MCF 10A (cell line): ENCODE data around the gene MOSPD2. TPM values are rescaled to one million over a fixed set of nuclear protein-coding genes. Genes with fewer than 3 reads are reported as not detected.
A peak's percentile ranks its signal among the peaks of the same experiment; 100 is the strongest.

Source experiments
- BruUV-seq: library from RNA; stranded (reverse); fragments of 400-500 nt; replicated peaks from 2 replicates; lab custom pipeline; 2021; lab: Mats Ljungman, UMichigan
- CTCF ChIA-PET: fragments of 300-600 bp; sonication (Branson Sonifier 250); formaldehyde crosslinking; extraction: SDS; loops from one replicate; lab custom pipeline; 2021; ENCODE audit warnings: antibody characterized with exemption, inconsistent platforms; lab: Yijun Ruan, JAX
- POLR2A ChIA-PET: fragments of 300-600, 350-650 bp; sonication (Branson Sonifier 250); formaldehyde crosslinking; extraction: SDS; loops from one replicate; lab custom pipeline; 2020; ENCODE audit warnings: antibody characterized with exemption, inconsistent platforms; lab: Yijun Ruan, JAX
- DNase-seq: peaks from one replicate; pipeline ENCODE4 v3.0.0-alpha.2; 2018; ENCODE audit not compliant: unreplicated experiment
- H3K27ac Mint-ChIP-seq: one replicate; pipeline ENCODE4 v1.8.0; 2022; ENCODE audit warnings: mild to moderate bottlenecking, low read depth, mixed read lengths; ENCODE audit not compliant: unreplicated experiment
- H3K27me3 Mint-ChIP-seq: one replicate; pipeline ENCODE4 v1.8.0; 2022; ENCODE audit warnings: mixed read lengths; ENCODE audit not compliant: insufficient read depth, unreplicated experiment
- H3K36me3 Mint-ChIP-seq: one replicate; pipeline ENCODE4 v1.8.0; 2022; ENCODE audit warnings: mild to moderate bottlenecking, moderate library complexity, mixed read lengths; ENCODE audit not compliant: insufficient read depth, unreplicated experiment
- H3K4me1 Mint-ChIP-seq: one replicate; pipeline ENCODE4 v1.8.0; 2022; ENCODE audit warnings: mixed read lengths; ENCODE audit not compliant: insufficient read depth, unreplicated experiment
- H3K4me3 Mint-ChIP-seq: one replicate; pipeline ENCODE4 v1.8.0; 2022; ENCODE audit warnings: mild to moderate bottlenecking, moderate library complexity, mixed read lengths; ENCODE audit not compliant: unreplicated experiment
- H3K9me3 Mint-ChIP-seq: one replicate; pipeline ENCODE4 v1.8.0; 2022; ENCODE audit warnings: mixed read lengths; ENCODE audit not compliant: unreplicated experiment
- intact Hi-C: fragments of 100-400 bp; cut with micrococcal nuclease; formaldehyde crosslinking; loops from 2 replicates; pipeline ENCODE4 v1.14.1; 2022
- total RNA-seq: library from RNA; stranded (reverse); gene quantifications from 2 replicates; pipeline ENCODE4 v1.2.3, GENCODE V29; 2022
- TF ChIP-seq, protein P1 (sequence below): fragments of 200-600 bp; IDR thresholded peaks from one replicate; pipeline ENCODE4 v1.8.0; 2022; ENCODE audit warnings: antibody characterized with exemption, mild to moderate bottlenecking; ENCODE audit not compliant: unreplicated experiment

Gene MOSPD2
- total RNA-seq, 1 experiment from 2014 or later = 8.9 TPM

DNA sequence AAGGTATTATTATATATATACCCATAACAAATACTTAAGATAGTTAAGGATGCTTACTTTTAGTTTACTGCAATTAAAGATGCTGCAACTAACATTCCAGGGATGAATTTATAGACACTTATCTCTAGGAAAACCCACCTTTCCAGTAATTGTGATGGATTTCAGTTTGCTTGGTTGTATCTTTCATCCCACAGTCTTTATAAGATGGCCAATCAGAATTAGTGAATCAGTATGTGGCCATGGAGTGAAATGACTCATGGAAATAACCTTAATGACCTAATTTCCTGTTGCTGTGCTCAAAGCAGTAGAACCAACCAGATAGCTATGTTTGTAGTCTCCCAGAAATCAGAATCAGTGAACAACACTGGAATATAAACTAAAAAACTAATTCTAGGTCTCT is 26.4 kb downstream of the MOSPD2 start:
- H3K27ac Mint-ChIP-seq = no peak overlapping the region
- peaks cover 17% of the 10 kb centered on the region for H3K36me3 Mint-ChIP-seq
- peak; percentile 32 for DNase-seq
- no peaks in the 10 kb centered on the region for H3K9me3 Mint-ChIP-seq
- H3K4me3 Mint-ChIP-seq = no peak overlapping the region
- ChIA-PET POLR2A (no interaction called here), CTCF (no interaction called here)
- peaks cover 21% of the 10 kb centered on the region for H3K27me3 Mint-ChIP-seq
- no peaks in the 10 kb centered on the region for H3K4me1 Mint-ChIP-seq
- no TSS peak for BruUV-seq
- intact Hi-C loops = no loop called here
- TF ChIP-seq, protein P1, sequence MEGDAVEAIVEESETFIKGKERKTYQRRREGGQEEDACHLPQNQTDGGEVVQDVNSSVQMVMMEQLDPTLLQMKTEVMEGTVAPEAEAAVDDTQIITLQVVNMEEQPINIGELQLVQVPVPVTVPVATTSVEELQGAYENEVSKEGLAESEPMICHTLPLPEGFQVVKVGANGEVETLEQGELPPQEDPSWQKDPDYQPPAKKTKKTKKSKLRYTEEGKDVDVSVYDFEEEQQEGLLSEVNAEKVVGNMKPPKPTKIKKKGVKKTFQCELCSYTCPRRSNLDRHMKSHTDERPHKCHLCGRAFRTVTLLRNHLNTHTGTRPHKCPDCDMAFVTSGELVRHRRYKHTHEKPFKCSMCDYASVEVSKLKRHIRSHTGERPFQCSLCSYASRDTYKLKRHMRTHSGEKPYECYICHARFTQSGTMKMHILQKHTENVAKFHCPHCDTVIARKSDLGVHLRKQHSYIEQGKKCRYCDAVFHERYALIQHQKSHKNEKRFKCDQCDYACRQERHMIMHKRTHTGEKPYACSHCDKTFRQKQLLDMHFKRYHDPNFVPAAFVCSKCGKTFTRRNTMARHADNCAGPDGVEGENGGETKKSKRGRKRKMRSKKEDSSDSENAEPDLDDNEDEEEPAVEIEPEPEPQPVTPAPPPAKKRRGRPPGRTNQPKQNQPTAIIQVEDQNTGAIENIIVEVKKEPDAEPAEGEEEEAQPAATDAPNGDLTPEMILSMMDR = no peak

GRCh38 chrX:14902537-14902936 is 29.3 kb downstream of the MOSPD2 start:
- H3K4me1 Mint-ChIP-seq = no peaks in the 10 kb centered on the region

DNA sequence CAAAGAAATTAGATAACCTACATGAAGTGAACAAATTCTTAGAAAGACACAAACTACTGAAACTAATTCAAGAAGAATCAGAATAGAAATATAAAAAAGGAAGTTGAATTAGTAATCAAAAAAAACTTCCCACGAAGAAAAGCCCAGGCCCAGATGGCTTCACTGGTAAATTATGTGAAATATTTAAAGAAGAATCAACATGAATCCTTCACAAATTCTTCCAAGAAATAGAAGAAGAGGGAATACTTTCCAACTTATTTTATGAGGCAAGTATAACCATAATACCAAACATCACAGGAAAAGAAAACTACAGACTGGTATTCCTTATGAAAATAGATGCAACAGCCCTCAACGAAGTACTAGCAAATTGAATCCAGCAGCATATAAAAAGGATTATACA is 30.7 kb downstream of the MOSPD2 start:
- no peak overlapping the region for H3K4me3 Mint-ChIP-seq
- no peaks in the 10 kb centered on the region for H3K9me3 Mint-ChIP-seq
- ChIA-PET POLR2A (no interaction called here), CTCF (no interaction called here)
- H3K36me3 Mint-ChIP-seq = peaks cover 11% of the 10 kb centered on the region
- intact Hi-C loops = no loop called here
- H3K27me3 Mint-ChIP-seq = peaks cover 7% of the 10 kb centered on the region
- DNase-seq = no peak
- no TSS peak for BruUV-seq
- H3K27ac Mint-ChIP-seq = no peak overlapping the region
- no peaks in the 10 kb centered on the region for H3K4me1 Mint-ChIP-seq
- TF ChIP-seq, protein P1 = no peak

More at GRCh38 chrX:14902537-14902936, 29.3 kb downstream of the MOSPD2 start:
- H3K27me3 Mint-ChIP-seq = no peaks in the 10 kb centered on the region
- ChIA-PET POLR2A (interaction anchor here (1.0 kb wide), 1 partner anchor 151 kb away, joined by 3 read pairs; no protein-coding TSS in a partner anchor), CTCF (no interaction called here)
- no TSS peak for BruUV-seq
- TF ChIP-seq, protein P1 = no peak
- no peaks in the 10 kb centered on the region for H3K9me3 Mint-ChIP-seq
- peaks cover 11% of the 10 kb centered on the region for H3K36me3 Mint-ChIP-seq
- intact Hi-C loops = no loop called here
- no peak for DNase-seq
- no peak overlapping the region for H3K4me3 Mint-ChIP-seq
- no peak overlapping the region for H3K27ac Mint-ChIP-seq

DNA sequence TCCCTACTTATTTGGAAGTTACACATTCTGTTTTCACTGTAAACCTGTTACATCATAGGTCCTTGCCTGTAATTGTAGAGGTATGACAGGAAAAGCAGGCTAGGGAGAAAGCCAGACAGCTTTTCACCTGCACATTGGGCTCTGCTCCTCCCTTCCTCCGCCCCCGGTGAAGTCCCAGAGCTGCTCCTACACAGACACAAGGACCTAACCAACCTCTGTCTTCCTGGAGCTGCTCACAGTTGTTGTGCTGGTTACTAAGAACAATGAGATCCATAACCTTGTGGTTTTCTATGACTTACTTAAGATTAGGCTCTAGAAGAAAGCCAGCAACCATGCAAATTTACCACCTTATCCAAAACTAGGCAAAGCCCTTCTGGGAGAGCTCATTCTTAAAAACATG is 40.0 kb downstream of the MOSPD2 start:
- peaks cover 50% of the 10 kb centered on the region for H3K27me3 Mint-ChIP-seq
- CTCF ChIA-PET = interaction anchor here (0.6 kb wide), 1 partner anchor 1162 kb away, joined by 3 read pairs; no protein-coding TSS in a partner anchor
- peaks cover 30% of the 10 kb centered on the region for H3K36me3 Mint-ChIP-seq
- no peaks in the 10 kb centered on the region for H3K4me1 Mint-ChIP-seq
- no peak overlapping the region for H3K4me3 Mint-ChIP-seq
- H3K9me3 Mint-ChIP-seq = no peaks in the 10 kb centered on the region
- H3K27ac Mint-ChIP-seq = no peak overlapping the region
- POLR2A ChIA-PET = interaction anchor here (0.7 kb wide), 1 partner anchor 902 kb away, joined by 3 read pairs; no protein-coding TSS in a partner anchor
- BruUV-seq = no TSS peak
- DNase-seq = no peak
- intact Hi-C loops = no loop called here
- TF ChIP-seq, protein P1 = no peak
